A673 (cell line): ENCODE data around the gene TMEM163. TPM values are rescaled to one million over a fixed set of nuclear protein-coding genes. Genes with fewer than 3 reads are reported as not detected.

Experiments used
- BruUV-seq: library from RNA; stranded (reverse); fragments of 400-500 nt; replicated peaks from 2 replicates; lab custom pipeline; 2021; lab: Mats Ljungman, UMichigan
- CTCF ChIA-PET: fragments of 300-600 bp; sonication (Branson Sonifier 250); formaldehyde crosslinking; loops from one replicate; lab custom pipeline; 2022; ENCODE audit warnings: antibody characterized with exemption; lab: Charles Lee
- POLR2A ChIA-PET: fragments of 300-600 bp; sonication (Branson Sonifier 250); formaldehyde crosslinking; loops from one replicate; lab custom pipeline; 2022; ENCODE audit warnings: antibody characterized with exemption; ENCODE audit not compliant: low non-redundant PET; lab: Charles Lee
- DNase-seq: peaks from one replicate; pipeline ENCODE4 v3.0.0-alpha.2; 2015; ENCODE audit warnings: low spot score
- H3K27ac ChIP-seq: fragments of 200-600 bp; sonication (generic); 2 replicates; pipeline ENCODE4 v1.5.1; 2016; ENCODE audit warnings: mixed run types, low read depth, mild to moderate bottlenecking, mixed read lengths, antibody characterized with exemption, low read length; ENCODE audit not compliant: poor library complexity, severe bottlenecking
- H3K27me3 ChIP-seq: fragments of 200-600 bp; sonication (generic); replicated peaks from 2 replicates; pipeline ENCODE4 v1.6.1; 2017; ENCODE audit warnings: mixed run types, low read depth, mild to moderate bottlenecking, mixed read lengths, antibody characterized with exemption, low read length; ENCODE audit not compliant: insufficient read depth, poor library complexity
- H3K36me3 ChIP-seq: fragments of 200-600 bp; sonication (generic); 2 replicates; pipeline ENCODE4 v1.6.1; 2016; ENCODE audit warnings: mixed run types, mild to moderate bottlenecking, mixed read lengths, antibody characterized with exemption, low read length; ENCODE audit not compliant: insufficient read depth, poor library complexity, severe bottlenecking
- H3K4me1 ChIP-seq: fragments of 200-600 bp; sonication (generic); 2 replicates; pipeline ENCODE4 v1.6.1; 2017; ENCODE audit warnings: mixed run types, mild to moderate bottlenecking, mixed read lengths, antibody characterized with exemption, low read length; ENCODE audit not compliant: insufficient read depth, poor library complexity, severe bottlenecking
- H3K4me3 ChIP-seq: fragments of 200-600 bp; sonication (generic); 2 replicates; pipeline ENCODE4 v1.5.1; 2016; ENCODE audit warnings: low read depth, mixed run types, mild to moderate bottlenecking, mixed read lengths, low read length; ENCODE audit not compliant: poor library complexity, severe bottlenecking
- H3K9me3 ChIP-seq: fragments of 200-600 bp; sonication (generic); 2 replicates; pipeline ENCODE4 v1.6.1; 2016; ENCODE audit warnings: mixed run types, low read depth, mild to moderate bottlenecking, mixed read lengths, antibody characterized with exemption, low read length; ENCODE audit not compliant: poor library complexity, severe bottlenecking
- EZH2 ChIP-seq: fragments of 200-600 bp; sonication (generic); IDR thresholded peaks from 2 replicates; pipeline ENCODE4 v1.6.1; 2017; ENCODE audit warnings: borderline replicate concordance, low read depth, mild to moderate bottlenecking, mixed read lengths, antibody characterized with exemption, low read length; ENCODE audit not compliant: poor library complexity, severe bottlenecking
- intact Hi-C: fragments of 100-400 bp; cut with micrococcal nuclease; formaldehyde crosslinking; loops from one replicate; pipeline ENCODE4 v1.10.0; 2022; ENCODE audit not compliant: unreplicated experiment
- total RNA-seq: library from RNA; stranded (reverse); gene quantifications from 2 replicates; pipeline ENCODE4 v1.2.3, GENCODE V29; 2021
- TF ChIP-seq, protein P1 (sequence below): fragments of 300-800, 200-600 bp; sonication (generic); conservative IDR thresholded peaks from 2 replicates; pipeline ENCODE4 v1.5.1; 2017; ENCODE audit warnings: low read depth, mild to moderate bottlenecking, antibody characterized with exemption, low read length, moderate library complexity, mixed read lengths

The TMEM163 gene
- total RNA-seq, 1 experiment from 2014 or later = not detected

DNA sequence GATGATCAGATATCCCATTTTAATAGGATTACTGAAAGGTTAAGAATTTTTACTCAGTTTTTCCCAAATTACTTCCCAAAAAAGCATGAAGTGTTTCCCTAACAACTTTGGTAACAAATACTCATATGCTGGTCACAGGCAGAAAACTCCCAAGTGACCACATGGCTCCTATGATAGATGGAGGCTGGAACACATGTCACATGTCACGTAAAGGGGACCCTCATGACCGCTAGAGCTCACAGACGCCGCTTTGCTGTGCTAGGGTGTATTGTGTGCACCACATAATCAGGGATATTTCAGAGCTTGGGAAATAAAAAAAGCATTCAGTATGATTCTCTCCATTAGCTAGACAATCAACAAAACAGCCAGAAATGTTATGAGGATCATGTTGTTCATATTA, 228.2 kb downstream of the TMEM163 start:
- Histone ChIP-seq H3K9me3 (no peaks in the 10 kb centered on the region), H3K4me1 (no peaks in the 10 kb centered on the region), H3K4me3 (no peak overlapping the region), H3K27ac (no peak overlapping the region), H3K36me3 (no peaks in the 10 kb centered on the region), H3K27me3 (peaks cover 55% of the 10 kb centered on the region)
- DNase-seq = no peak
- ChIA-PET CTCF (no interaction called here), POLR2A (no interaction called here)
- intact Hi-C loops = no loop called here
- no TSS peak for BruUV-seq
- no peak for TF ChIP-seq EZH2
- TF ChIP-seq, protein P1, sequence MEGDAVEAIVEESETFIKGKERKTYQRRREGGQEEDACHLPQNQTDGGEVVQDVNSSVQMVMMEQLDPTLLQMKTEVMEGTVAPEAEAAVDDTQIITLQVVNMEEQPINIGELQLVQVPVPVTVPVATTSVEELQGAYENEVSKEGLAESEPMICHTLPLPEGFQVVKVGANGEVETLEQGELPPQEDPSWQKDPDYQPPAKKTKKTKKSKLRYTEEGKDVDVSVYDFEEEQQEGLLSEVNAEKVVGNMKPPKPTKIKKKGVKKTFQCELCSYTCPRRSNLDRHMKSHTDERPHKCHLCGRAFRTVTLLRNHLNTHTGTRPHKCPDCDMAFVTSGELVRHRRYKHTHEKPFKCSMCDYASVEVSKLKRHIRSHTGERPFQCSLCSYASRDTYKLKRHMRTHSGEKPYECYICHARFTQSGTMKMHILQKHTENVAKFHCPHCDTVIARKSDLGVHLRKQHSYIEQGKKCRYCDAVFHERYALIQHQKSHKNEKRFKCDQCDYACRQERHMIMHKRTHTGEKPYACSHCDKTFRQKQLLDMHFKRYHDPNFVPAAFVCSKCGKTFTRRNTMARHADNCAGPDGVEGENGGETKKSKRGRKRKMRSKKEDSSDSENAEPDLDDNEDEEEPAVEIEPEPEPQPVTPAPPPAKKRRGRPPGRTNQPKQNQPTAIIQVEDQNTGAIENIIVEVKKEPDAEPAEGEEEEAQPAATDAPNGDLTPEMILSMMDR = no peak

DNA sequence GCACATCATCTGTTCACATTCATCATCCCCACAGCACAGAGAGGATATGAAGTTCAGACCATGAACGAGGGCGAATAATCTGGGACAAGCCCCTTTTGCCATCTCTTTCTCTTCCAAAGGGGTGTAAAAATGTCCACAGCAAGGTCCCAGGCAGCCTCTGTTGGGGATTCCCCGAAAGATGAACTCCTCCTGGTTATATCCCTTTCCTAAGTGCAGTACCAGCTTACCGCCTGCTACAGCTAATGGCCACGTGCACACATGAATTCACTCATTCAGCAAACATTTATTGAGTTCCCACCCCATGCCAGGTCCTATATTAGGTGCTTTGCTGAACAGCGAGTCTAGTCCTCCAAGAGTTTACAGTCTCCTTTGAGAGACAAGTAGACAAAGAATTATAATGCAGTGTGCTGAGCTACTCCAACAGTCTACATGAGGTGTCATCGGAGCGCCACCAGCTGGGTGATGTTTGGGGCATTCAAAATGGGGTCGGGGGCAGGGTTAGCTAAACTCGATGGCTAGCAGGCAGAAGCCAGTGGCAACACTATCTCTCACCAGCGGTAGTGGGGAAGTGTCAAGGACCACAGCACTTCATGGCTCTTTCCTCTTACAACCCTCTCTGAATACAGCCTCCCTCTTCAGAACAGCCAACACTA, 228.9 kb downstream of the TMEM163 start:
- TF ChIP-seq EZH2 = no peak
- TF ChIP-seq, protein P1 = no peak
- intact Hi-C loops = no loop called here
- no peaks in the 10 kb centered on the region for H3K9me3 ChIP-seq
- DNase-seq = no peak
- H3K36me3 ChIP-seq = no peaks in the 10 kb centered on the region
- peaks cover 60% of the 10 kb centered on the region for H3K27me3 ChIP-seq
- H3K27ac ChIP-seq = no peak overlapping the region
- POLR2A ChIA-PET = no interaction called here
- CTCF ChIA-PET = no interaction called here
- BruUV-seq = no TSS peak
- H3K4me3 ChIP-seq = no peak overlapping the region
- no peaks in the 10 kb centered on the region for H3K4me1 ChIP-seq

DNA sequence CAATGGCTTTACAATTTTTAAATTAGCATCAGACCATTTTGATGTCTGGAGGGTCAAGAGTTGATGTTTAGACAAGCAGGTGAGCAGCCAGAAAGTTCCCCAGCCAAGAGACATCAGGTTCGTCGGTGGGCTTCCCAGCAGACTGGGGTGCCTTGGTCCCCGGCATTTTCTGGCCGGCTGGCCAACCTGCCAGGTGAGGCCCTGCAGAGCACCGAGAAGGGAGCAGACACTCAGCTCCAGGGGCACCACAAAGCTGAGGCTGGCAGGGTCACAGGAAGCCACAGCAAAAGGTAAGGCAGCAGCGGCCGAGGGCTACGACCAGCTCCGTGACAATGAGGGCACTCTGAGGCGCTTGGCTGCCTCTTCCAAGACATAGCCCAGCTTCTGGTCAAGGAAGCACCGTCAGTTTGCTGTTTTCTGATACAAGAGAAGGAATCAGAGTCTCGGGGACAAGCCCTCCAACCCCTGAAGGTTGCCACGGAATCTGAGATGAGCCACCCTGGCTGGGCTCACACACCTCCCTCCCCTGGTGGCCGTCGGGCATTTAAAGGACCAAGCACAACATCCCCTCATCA, 235.9 kb downstream of the TMEM163 start:
- ChIA-PET POLR2A (interaction anchor here (0.6 kb wide), 1 partner anchor 24 kb away, joined by 3 read pairs; no protein-coding TSS in a partner anchor), CTCF (no interaction called here)
- H3K9me3 ChIP-seq = no peaks in the 10 kb centered on the region
- TF ChIP-seq, protein P1 = no peak
- TF ChIP-seq EZH2 = no peak
- DNase-seq = no peak
- H3K4me1 ChIP-seq = no peaks in the 10 kb centered on the region
- peaks cover 30% of the 10 kb centered on the region for H3K27me3 ChIP-seq
- H3K4me3 ChIP-seq = no peak overlapping the region
- intact Hi-C loops = no loop called here
- no peaks in the 10 kb centered on the region for H3K36me3 ChIP-seq
- no TSS peak for BruUV-seq
- no peak overlapping the region for H3K27ac ChIP-seq
